ENCODE measurements around the gene CNIH2. TPM values are rescaled to one million over a fixed set of nuclear protein-coding genes. Genes with fewer than 3 reads are reported as not detected.
"Not testable (repeated sequence)": the region's sequence is repeated elsewhere in the genome, so short reads cannot be mapped to it uniquely, and the experiment has no call there.

Gene CNIH2
- total RNA-seq, 1 donor from 2014 or later, result not detected

DNA sequence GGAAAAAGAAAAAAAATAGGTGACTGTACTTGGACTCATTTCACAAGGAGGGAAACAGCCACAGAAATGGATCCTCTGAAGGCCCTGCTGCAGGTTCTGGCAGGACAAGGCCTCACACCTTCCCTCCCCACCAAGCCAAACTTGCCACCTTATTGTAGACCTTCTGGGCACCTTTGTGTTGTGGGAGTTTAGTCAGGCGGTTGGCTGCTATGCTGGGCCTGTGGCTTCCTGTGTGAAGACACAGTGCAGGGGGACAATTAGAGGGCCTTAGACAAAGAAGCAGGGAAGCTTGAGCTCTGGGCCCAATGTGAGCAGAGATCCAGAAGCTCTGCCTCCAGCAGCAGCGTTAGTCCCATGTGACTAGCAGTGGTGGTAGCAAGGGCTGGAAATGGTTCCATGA lies 5.4 kb upstream of the CNIH2 start:
- DNase-seq (no peak), ATAC-seq (no peak)
- intact Hi-C loops (cut with micrococcal nuclease), result no loop called here

DNA sequence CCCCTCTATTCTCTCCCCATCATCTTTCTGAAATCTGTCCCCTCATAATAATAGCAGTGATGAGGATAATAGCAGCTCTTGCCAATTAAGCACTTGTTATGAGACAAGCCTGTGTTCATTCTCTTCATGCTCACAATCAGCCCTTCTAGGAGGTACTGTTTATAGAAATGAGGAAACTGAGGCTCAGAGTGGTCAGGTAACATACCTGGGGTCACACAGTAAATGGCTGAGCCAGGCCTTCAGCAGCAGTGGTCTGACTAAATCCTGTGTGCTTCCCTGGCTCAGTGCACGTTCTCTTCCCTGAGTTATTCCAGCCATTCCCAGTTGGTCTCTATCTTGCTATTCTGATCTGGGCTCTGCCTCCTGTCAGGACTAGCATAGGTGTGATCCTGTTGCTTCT lies 3.8 kb upstream of the CNIH2 start:
- no peak for ATAC-seq

DNA sequence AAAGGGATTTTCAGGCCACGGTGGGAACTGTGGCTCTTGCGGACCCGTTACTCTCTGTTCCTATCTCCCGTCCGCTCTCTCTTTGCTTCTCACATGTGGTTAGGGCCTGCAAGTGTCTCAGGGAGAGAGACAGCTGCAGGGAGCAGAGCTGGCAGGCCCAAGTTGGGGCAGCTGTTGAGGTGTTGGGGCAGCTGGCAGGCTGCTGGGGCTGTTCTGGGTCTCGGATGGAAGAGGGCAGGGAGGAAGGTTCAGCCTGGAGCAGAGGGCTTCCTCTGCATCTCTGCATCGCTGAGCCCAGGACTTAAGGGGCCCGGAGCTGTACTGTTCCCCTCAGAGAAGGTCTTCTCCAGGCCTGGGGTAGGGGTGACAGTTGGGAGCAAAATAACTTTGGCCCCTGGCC lies 2.6 kb upstream of the CNIH2 start:
- no peak for ATAC-seq
- no peak for DNase-seq
- intact Hi-C loops (cut with micrococcal nuclease), result no loop called here

More for the DNA sequence above, 3.8 kb upstream of the CNIH2 start:
- intact Hi-C loops (cut with micrococcal nuclease), result no loop called here
- DNase-seq, result no peak

DNA sequence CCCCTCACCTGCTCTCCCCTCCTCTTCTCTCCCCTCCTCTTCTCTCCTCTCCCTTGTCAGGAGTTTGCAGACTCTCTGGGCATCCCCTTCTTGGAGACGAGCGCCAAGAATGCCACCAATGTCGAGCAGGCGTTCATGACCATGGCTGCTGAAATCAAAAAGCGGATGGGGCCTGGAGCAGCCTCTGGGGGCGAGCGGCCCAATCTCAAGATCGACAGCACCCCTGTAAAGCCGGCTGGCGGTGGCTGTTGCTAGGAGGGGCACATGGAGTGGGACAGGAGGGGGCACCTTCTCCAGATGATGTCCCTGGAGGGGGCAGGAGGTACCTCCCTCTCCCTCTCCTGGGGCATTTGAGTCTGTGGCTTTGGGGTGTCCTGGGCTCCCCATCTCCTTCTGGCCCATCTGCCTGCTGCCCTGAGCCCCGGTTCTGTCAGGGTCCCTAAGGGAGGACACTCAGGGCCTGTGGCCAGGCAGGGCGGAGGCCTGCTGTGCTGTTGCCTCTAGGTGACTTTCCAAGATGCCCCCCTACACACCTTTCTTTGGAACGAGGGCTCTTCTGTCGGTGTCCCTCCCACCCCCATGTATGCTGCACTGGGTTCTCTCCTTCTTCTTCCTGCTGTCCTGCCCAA lies 1.9 kb upstream of the CNIH2 start:
- DNase-seq (no peak), ATAC-seq (no peak)
- intact Hi-C loops (cut with micrococcal nuclease), result no loop called here

DNA sequence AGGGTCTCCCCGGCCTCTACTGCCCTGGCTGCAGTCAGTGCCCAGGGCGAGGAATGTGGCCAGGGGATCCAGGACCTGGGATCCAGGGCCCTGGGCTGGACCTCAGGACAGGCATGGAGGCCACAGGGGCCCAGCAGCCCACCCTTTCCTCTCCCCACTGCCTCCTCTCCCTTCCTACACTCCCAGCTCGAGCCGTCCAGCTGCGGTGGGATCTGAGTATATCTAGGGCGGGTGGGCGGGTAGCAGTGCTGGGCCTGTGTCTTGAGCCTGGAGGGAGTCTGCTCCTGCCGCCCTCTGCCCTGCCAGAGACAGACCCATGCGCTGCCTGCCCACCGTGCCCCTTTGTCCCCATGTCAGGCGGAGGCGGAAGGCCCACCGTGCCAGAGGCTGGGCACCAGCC lies 1.4 kb upstream of the CNIH2 start:
- intact Hi-C loops (cut with micrococcal nuclease); ATAC-seq; DNase-seq: not testable (repeated sequence)

DNA sequence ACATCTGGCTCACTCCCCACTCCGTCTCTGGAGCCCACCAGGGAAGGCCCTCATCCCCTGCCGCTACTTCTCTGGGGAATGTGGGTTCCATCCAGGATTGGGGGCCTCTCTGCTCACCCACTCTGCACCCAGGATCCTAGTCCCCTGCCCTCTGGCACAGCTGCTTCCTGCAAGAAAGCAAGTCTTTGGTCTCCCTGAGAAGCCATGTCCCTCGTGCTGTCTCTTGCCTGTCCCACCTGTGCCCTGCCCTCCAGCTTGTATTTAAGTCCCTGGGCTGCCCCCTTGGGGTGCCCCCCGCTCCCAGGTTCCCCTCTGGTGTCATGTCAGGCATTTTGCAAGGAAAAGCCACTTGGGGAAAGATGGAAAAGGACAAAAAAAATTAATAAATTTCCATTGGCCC lies 911 bp upstream of the CNIH2 start:
- ATAC-seq, result peak; percentile 2
- DNase-seq; intact Hi-C loops (cut with micrococcal nuclease): not testable (repeated sequence)

DNA sequence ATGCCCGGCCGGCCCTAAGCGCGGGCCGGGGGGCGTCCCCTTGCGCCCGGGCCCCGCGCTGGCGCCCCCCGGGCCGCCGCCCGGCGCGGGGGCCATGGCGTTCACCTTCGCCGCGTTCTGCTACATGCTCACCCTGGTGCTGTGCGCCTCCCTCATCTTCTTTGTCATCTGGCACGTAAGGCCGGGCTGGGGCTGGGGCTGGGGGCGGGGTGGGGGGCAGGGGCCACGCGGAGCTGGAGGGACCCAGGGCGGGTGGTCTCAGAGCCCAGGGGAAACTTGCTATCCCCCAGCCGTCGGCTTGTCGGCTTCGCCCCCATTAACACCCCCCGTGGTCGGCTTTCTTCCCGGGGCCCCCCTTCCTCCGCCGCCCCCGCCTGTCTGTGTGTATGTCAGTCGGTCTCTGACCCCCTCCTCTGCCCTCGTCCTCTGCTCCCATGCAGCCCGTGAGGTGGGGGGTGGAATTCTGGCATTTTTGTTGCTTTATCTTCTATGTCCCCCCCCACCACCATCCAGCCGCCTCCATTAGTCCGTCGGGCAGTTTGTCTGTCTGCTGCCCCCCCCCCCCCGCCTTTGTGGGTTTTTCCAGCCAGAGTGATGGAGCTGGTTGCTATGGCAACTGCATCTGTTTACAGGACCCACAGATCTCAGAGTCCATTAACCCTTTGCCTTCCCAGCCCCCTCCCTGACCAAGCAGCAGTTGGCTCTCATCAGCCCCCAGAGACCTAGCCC lies 552 bp downstream of the CNIH2 start:
- ATAC-seq (no peak), DNase-seq (no peak)
- intact Hi-C loops (cut with micrococcal nuclease), result no loop called here

DNA sequence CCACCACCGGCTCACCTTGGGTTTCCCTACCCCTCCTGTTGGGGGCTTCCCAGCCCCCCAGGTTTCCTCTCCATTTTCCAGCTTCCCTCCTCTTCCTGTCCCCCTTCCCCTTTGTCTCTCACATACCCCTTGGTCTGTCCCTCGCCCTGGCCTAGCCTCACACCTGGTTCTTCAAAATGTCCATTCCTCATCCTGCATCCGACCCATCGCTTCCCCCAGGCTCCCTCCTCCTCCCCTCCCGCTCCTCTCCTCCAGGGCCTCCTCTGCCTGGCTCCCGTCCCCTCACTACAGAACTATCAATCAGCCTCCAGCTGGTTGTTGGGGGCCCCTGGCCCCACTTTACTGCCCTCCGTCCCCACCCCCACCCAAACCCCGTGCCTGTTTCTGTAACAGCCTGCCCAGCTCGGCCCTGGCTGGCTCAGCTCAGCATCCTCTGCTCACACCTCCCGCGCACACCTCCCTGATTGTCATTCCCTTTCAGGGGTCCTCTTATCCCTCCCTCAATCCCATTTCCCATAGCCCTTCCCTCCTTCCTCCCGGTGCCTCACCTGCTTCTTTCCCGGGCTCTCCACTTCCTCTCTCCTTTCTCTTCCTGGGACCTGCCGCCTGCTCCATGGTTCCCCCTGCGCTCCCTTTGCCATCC lies 1.2 kb downstream of the CNIH2 start:
- DNase-seq, result no peak
- intact Hi-C loops (cut with micrococcal nuclease), result no loop called here
- no peak for ATAC-seq

DNA sequence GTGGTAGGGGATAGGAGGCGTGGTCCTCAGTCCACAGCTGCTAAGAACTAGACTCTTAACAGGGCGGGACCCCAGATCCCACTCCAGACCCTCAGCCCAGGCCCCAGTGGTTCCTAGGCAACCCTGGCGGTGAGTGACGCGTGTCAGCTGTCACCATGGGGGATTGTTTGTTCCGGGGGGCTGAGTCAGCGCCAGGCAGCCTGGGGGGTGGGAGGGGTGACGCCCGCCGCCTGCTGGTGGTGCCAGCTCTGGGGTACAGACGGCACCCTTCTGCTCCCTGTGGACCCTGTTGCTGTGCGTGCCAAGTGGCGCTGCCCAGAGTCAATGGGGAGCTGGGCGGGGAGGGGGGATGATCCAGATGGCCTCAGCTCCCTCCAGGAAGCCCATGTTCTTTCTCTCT lies 2.5 kb downstream of the CNIH2 start:
- ATAC-seq (no peak), DNase-seq (no peak)
- intact Hi-C loops (cut with micrococcal nuclease), result no loop called here

DNA sequence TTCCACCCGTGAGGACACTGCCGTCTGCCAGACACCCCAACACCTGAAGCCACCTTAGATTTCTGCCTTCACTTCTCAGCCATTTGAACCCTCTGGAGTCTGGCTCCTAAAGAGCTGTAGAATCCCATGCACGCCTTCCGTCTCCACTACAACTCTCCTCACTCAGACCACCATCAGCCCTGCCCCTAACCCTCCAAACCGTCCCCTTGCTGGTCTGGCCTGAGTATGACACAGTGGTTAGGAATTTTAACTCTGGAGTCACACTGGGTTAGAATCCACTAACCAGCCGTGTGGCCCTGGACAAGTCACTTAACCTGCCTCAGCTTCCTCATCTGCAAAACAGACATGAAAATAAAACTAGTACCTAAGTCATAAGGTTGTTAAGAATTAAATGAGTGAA lies 3.0 kb downstream of the CNIH2 start:
- intact Hi-C loops (cut with micrococcal nuclease), result no loop called here
- no peak for ATAC-seq
- no peak for DNase-seq

DNA sequence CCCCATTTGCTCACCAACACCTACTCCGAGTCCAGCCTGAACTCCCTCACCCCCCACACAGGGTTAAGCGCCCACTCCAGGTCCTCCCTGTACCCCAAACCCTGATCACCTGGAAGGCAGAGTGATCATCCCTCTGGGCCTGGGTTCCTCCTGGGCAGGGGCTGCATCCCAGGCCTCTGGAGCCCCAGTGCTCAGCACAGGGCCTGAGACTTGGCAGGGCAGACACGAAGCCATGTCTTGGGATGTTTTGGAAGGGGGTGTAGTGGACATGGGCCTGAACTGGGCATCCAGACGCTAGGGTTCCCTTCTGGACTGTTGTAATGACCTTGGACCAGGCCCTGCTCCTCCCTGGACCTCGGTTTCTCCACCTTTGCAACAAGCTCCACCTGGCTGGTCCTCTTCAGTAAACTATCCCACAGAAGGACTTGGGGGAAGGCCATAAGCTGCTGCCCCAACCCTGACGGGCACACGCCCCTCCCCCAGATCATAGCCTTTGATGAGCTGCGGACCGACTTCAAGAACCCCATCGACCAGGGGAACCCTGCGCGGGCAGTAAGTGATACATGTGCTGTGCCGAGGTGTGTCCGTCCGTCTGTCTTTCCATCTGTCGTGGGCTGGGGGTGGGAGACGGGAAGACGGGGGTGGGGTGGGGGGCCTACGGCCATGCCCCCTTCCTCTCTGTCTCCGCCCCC lies 3.9 kb downstream of the CNIH2 start:
- DNase-seq (no peak), ATAC-seq (no peak)

DNA sequence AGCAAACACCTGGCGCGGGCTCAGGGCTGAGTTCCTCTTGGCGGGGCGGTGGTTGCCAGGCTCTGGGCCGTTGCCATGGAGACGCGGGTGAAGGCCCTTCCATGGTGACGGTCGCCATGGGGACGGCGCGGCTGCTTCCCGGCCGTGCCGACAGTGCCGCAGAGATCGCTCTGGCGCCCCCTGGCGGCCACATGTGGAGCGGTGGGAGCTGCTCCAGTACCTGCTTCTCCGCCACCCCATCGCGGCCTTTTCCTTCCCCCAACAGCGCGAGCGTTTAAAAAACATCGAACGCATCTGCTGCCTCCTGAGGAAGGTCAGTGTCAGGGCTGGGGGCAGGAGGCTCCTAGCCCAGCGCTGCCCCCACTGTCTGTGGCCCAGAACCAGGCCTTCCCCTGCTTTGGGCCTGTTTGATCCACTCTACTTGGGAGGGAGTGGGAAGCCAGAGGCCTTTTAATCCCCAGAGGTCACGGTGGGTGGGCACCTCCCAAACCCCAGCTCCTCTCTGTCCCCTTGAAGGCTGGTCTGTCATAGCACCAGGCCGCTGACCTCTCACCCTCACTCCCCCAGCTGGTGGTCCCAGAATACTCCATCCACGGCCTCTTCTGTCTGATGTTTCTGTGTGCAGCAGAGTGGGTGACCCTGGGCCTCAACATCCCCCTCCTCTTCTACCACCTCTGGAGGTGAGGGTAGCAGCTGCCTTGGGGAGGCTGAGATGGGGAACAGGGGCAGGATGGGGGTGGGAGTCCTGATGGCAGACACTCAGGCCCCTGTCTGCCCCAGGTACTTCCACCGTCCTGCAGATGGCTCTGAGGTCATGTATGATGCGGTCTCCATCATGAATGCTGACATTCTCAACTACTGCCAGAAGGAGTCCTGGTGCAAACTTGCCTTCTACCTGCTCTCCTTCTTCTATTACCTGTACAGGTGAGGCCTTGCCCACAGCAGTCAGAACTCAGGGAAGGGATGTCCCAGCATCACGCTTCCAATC lies 4.8 kb downstream of the CNIH2 start:
- ATAC-seq (peak; percentile 84), DNase-seq (peak; percentile 99)
- intact Hi-C loops (cut with micrococcal nuclease), result no loop called here

More for the DNA sequence above, 3.9 kb downstream of the CNIH2 start:
- intact Hi-C loops (cut with micrococcal nuclease), result no loop called here

DNA sequence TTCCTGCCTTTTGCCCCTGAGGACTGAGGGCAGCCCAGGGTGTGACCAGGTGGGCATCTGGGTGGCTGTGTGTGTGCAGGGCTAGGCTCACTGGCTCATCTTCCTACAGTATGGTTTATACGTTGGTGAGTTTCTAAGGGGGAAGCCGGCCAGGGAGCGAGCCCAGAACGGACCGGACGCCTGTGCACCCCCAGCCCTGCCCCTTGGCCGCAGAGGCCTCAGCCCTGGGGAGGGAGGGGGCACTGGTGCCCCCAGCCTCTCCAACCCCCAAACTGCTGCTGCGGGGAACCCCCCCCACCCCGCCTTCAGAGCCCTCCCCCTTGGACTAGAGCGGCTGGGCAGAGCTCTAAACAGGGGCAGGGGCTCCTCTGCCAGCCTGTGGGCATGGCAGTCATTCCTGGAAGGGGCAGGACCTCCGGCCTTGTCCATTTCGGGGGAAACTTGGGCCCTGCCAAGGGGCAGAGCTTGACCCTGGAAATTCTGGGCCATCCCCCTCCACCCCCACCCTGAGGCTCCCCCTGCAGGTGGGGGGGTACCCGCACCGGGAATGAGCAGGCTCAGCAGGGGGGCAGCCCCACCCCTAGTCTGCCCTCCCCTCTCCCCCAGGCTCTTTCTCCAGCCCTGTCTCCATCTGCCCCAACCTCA lies 5.6 kb downstream of the CNIH2 start:
- no peak for ATAC-seq
- intact Hi-C loops (cut with micrococcal nuclease), result no loop called here
- no peak for DNase-seq

DNA sequence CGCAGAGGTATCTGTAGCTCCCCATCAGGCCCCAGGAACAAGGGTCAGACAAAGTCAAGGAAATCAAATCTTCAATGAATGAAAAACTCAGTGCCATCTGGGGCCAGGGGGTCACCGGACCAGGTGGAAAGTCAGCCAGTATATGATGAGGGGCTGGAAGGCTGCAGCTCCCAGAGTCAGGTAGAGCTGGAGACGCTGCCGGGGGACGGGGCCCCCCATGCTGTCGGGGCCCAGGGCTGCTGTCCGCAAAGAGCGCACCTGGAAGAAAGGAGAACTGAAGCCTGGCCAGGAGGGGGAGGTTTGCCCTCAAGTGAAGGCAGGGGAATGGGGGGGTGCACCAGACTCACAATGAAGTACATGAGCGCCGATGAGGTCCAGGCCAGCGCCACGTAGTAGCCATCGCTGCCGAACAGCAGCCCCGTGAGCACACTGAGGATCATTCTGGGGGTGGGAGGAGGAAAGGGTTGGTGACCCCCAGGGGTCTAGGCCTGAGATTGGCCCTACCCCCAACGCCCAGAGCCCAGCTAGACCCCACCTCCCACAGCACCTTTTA lies 6.6 kb downstream of the CNIH2 start:
- ATAC-seq (no peak), DNase-seq (no peak)
- intact Hi-C loops (cut with micrococcal nuclease), result no loop called here

DNA sequence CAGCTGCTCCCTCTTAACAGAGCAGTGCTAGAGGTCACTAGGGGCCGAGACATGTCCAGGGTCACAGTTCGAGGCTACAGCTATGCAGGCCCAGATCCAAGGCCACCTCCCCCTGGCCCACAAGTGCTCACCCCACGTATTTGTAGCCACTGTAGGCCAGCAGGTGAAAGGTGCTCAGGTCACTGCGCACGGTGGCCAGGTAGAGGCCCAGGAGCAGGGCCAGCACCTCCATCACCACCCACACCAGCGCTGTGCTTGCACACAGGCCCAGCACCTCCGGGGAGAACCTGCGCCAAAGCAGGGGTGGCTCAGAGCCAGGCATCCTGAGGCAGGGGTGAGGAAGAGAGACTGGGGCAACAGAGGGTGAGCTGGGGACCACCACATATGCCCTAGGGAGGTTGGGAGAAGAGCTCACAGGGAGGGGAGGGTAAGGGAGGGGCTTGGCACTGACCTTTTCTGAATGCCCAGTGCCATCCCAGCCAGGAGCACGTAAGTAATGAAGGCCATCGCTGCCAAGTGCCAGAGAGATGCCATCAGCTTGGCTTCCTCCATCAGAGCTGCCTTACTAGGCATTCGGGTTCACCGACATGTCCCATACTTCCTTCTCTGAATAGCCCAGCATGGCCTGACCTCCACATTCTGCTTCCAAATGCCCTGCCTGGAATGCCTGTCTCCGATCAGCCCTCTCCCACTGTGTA lies 7.4 kb downstream of the CNIH2 start:
- DNase-seq, result no peak
- intact Hi-C loops (cut with micrococcal nuclease), result no loop called here
- no peak for ATAC-seq

DNA sequence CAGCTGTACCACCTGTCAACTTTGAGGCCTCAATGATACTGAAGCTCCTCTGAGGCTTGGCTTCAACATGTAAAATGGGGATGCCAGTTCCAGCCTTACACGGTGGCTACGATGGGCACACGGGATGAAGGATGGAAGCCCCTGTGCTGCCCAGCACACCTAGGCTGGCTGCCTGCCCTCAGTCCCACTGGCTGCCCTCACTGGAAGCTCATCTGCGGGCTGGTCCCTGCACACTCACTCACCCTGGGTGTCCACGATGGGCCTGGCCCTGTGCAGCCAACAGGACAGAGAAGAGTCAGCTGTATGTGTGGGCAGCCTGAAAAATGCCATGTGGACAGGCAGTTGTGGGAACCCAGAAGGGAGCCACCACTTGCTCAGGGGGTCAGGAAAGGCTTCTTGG lies 8.7 kb downstream of the CNIH2 start:
- no peak for DNase-seq
- intact Hi-C loops (cut with micrococcal nuclease), result no loop called here
- ATAC-seq, result no peak

DNA sequence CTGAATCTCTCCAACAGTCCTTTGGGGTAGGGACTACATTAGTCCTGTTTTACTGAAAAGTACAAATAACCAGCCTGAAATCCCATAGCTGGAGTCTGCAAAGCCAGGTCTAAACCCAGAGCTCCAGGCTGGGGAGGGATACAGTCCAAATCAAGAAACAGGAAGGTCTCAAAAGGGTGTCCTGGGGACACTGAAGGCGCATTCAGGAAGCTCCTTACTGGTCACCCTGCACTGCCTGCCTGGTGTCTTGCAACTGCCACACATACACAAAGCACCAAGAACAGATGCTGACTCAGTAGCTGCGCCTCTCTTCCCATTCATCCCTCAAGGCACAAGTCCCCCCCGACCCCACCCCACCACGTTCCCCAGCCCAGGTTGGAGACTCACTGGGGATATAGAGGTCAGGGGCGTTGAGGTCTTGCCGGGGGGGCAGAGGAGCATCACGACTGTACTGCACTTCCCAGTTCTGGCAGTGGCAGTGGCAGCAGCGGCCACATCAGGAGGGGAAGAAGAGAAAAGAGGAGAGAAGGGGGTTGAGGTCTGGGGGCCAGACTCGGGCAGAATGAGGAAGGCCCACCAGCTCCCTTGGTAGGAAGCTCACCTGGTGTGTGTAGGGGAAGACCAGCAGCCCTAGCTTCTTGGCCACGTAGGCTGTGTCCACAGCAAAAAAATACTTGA lies 9.4 kb downstream of the CNIH2 start:
- ATAC-seq (no peak), DNase-seq (no peak)
- intact Hi-C loops (cut with micrococcal nuclease), result no loop called here
